Measurements from ENCODE around the gene RGS19. TPM values are rescaled to one million over a fixed set of nuclear protein-coding genes. Genes with fewer than 3 reads are reported as not detected.

The RGS19 gene
- total RNA-seq, 2 donors from 2014 or later, result 7.8 to 14.1 TPM

DNA sequence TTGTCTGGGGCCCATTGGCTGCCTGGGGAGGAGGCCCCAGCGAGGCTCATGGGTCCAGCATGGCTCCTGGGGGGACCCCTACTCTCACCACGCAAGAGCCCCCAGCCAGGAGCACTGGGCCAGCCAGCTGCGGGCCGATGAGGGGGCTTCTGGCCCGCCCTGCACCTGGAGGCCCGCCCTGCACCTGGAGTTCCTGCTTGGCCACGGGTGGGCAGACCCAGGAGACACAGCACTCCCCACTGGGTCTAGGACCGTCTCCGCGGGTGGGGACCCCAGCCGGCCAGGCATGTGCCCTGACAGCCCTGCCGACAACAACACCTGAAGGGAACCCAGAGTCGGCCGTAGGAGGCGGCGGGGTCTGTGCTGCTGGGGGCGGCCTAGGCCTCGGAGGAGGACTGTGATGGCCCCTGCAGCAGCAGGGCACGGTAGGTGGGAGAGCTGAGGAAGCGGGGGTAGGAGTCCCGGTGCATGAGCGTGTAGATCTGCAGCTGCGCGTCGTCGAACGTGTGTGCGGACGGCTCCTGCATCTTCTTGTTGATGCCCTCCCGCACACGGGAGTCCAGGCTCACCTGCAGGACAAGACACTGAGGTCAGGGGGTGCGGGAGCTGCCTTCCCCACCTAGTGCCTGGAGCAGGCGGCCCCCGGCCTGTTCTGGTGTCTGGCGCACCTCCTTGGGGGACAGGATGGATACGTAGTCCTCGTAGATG lies 5.7 kb downstream of the RGS19 start:
- TF ChIP-seq, protein P1, sequence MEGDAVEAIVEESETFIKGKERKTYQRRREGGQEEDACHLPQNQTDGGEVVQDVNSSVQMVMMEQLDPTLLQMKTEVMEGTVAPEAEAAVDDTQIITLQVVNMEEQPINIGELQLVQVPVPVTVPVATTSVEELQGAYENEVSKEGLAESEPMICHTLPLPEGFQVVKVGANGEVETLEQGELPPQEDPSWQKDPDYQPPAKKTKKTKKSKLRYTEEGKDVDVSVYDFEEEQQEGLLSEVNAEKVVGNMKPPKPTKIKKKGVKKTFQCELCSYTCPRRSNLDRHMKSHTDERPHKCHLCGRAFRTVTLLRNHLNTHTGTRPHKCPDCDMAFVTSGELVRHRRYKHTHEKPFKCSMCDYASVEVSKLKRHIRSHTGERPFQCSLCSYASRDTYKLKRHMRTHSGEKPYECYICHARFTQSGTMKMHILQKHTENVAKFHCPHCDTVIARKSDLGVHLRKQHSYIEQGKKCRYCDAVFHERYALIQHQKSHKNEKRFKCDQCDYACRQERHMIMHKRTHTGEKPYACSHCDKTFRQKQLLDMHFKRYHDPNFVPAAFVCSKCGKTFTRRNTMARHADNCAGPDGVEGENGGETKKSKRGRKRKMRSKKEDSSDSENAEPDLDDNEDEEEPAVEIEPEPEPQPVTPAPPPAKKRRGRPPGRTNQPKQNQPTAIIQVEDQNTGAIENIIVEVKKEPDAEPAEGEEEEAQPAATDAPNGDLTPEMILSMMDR (IDR thresholded peaks at IDR 0.05), result no peak
- H3K36me3 ChIP-seq, result peaks cover 16% of the 10 kb centered on the region
- DNase-seq (ENCODE audit: low spot score), result no peak

DNA sequence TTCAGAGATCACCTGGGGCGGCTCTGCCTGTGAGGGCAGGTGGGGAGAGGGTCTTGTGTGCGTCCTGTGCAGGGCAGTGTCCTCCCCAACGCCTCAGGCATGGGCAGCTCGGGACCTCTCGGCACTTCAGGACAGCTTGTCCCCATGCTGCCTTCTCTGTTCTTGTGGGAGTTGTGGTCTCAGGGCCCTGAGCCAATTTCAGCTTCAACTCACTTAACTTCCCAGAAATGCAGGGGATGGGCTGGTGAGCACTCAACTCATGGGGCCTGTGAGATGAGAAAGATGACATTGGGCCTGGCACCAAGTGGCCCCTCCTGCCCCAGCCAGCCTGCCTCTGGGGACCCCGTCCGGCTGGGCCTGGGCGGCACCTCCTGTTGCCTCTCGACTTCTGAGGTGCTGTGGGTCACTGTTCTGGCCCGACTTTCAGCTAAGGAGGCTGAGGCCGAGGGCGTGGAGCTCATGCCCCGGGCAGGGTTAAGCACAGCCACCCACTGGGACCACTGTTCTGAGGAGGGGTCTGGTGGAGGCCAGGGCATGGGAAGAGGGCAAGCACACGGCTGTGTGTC lies 6.7 kb downstream of the RGS19 start:
- Histone ChIP-seq H3K27me3 (no peaks in the 10 kb centered on the region), H3K36me3 (peaks cover 16% of the 10 kb centered on the region), H3K4me1 (peaks cover 0 to 8% of the 10 kb centered on the region in 2 donors), H3K27ac (no peak overlapping the region), H3K9me3 (no peaks in the 10 kb centered on the region), H3K4me3 (no peak overlapping the region)
- TF ChIP-seq, protein P1 (IDR thresholded peaks at IDR 0.05), result no peak
- no peak for DNase-seq (ENCODE audit: low spot score)

More for the DNA sequence above, 5.7 kb downstream of the RGS19 start:
- H3K9me3 ChIP-seq, result no peaks in the 10 kb centered on the region
- H3K4me1 ChIP-seq, result peaks cover 0 to 17% of the 10 kb centered on the region in 2 donors
- no peak overlapping the region for H3K27ac ChIP-seq
- H3K4me3 ChIP-seq, result no peak overlapping the region
- no peaks in the 10 kb centered on the region for H3K27me3 ChIP-seq

DNA sequence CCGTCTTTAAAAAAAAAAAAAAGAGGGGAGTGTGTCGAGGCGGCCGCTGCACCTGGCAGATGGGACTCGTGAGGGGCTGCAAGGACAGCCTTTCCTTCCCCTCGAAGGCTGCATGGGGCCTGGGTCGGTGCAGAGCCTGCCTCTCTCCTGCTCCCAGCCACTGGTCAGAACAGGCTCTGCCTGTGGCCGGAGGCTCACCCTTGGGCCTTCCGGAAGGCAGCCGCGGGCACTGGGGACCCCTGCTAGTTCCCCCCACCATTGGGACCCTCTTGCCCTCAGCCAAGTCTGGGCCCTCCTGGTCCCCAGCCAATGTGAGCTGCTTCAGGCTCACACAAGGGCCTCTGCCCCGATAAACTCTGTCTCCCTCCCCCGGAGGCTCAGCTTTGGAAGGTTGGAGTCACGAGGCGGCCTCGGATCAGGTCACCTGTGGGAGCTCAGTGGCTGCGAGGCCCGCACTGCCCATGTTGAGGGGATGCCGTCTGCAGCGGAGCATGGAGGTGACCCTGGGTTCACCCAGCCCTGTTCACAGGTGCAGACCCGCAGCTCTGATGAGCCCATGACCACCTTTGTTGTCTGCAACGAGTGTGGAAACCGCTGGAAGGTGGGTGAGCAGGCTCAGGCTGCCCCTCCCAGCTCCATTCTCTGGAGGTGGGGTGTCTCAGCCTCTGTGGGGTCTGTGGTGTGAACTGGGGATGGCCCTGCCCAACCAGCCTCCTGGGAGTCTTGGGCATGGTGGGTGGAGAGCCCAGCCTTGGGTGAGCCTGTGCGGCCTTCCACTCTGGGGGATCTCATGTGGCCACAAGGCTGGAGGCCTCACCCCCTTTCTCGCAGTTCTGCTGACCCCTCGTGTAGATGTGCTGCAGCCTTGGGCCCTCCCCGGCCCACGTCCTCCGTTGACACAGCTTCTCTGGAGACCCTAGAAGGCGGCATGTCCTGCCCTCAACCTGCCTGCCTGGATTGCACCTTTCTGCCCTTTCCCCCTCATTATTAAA lies 7.7 kb downstream of the RGS19 start:
- Histone ChIP-seq H3K9me3 (no peaks in the 10 kb centered on the region), H3K27me3 (no peaks in the 10 kb centered on the region), H3K27ac (no peak overlapping the region), H3K36me3 (peaks cover 16% of the 10 kb centered on the region), H3K4me1 (no peaks in the 10 kb centered on the region), H3K4me3 (no peak overlapping the region)
- no peak for DNase-seq (ENCODE audit: low spot score)
- TF ChIP-seq, protein P1 (IDR thresholded peaks at IDR 0.05), result no peak

DNA sequence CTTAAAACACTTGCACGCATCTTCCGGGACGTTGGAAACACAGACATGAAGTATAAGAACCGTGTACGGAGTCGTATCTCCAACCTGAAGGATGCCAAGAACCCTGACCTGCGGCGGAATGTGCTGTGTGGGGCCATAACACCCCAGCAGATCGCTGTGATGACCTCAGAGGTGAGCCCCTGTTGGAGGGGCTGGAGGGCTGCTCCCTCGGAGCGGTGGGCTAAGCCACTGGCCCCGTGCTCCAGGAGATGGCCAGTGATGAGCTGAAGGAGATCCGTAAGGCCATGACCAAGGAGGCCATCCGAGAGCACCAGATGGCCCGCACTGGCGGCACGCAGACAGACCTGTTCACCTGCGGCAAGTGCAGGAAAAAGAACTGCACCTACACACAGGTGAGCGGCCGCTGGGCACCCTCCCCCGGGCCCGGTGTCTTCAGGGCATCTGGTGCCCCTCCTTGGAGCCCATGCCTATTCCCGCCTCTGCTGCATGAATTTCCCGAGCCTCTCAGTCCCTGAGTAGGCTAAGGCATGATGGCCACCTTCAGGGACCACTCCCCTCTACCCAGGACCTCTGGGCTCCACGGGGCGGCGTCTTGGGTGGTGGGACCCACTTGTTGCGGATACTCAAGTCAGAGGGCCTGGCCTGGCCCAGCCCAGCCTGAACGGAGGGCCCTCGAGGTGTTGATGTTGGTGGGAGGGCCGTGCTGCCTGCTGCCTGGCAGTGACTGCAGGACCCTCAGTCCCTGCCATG lies 8.9 kb downstream of the RGS19 start:
- Histone ChIP-seq H3K27me3 (no peaks in the 10 kb centered on the region), H3K9me3 (no peaks in the 10 kb centered on the region), H3K4me1 (peaks cover 0 to 3% of the 10 kb centered on the region in 2 donors), H3K27ac (no peak overlapping the region), H3K4me3 (no peak overlapping the region), H3K36me3 (peaks cover 16% of the 10 kb centered on the region)
- TF ChIP-seq, protein P1 (IDR thresholded peaks at IDR 0.05), result no peak
- no peak for DNase-seq (ENCODE audit: low spot score)

DNA sequence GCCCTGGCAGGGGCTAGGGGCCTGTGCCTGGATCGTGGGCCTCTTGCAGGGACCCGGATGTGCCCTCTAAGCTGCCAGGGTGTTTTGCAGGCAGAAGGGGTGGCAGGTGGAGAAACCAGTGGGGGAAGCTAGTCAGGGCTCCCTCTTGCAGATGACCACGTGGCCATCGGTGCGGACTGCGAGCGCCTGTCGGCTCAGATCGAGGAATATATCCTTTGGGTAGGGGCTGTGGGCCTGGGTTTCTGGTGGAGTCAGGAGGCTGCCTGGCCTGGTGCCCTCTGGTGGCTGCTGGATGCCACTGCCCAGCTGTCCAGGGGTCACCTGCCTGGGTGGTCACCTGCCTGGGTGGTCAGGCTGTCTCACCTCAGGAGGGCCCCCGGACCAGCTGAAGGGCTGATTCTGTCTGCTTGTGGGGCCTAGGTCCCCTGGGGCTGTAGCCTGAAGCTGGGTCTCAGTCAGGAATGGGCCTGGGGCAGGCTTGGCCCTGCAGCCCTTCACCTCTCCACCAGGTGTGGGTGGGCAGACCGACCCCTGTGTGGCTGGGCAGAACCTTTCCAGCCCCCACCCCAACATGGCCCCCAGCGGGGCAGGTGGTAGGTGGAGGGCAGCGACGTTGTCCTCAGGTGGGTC lies 9.6 kb downstream of the RGS19 start:
- DNase-seq (ENCODE audit: low spot score), result no peak
- TF ChIP-seq, protein P1 (IDR thresholded peaks at IDR 0.05), result peak; percentile 59 to 68
- H3K4me1 ChIP-seq, result peaks cover 0 to 10% of the 10 kb centered on the region in 2 donors

More for the DNA sequence above, 9.6 kb downstream of the RGS19 start:
- Histone ChIP-seq H3K9me3 (no peaks in the 10 kb centered on the region), H3K4me3 (no peak overlapping the region), H3K36me3 (peaks cover 16% of the 10 kb centered on the region), H3K27ac (no peak overlapping the region), H3K27me3 (no peaks in the 10 kb centered on the region)

All from right atrium auricular region (tissue), 2 donors.